GM12891 (cell line): ENCODE measurements around the gene MOCS3.

Experiments used
- DNase-seq: peaks from one replicate; pipeline ENCODE4 v3.0.0; 2011; ENCODE audit warnings: low spot score; ENCODE audit not compliant: insufficient read length
- FAIRE-seq: peaks from 2 replicates; lab custom pipeline; 2011; peaks lifted over from hg19 to GRCh38; lab: Jason Lieb, UNC
- PAX5 ChIP-seq: IDR thresholded peaks from 2 replicates; pipeline ENCODE4 v1.6.1; 2011; ENCODE audit warnings: low read length, moderate library complexity, mild to moderate bottlenecking; ENCODE audit not compliant: insufficient read depth, severe bottlenecking
- POLR2A ChIP-seq: IDR thresholded peaks from 2 replicates; pipeline ENCODE4 v1.6.1; 2011; ENCODE audit warnings: low read depth, low read length, control low read depth
- POLR2AphosphoS5 ChIP-seq: IDR thresholded peaks from 2 replicates; pipeline ENCODE4 v1.6.1; 2011; ENCODE audit warnings: low read depth, low read length, control low read depth
- POU2F2 ChIP-seq: IDR thresholded peaks from 2 replicates; pipeline ENCODE4 v1.6.1; 2011; ENCODE audit warnings: low read depth, mild to moderate bottlenecking, control low read depth, low read length, moderate library complexity
- SPI1 ChIP-seq: IDR thresholded peaks from 2 replicates; pipeline ENCODE4 v1.6.1; 2011; ENCODE audit warnings: low read depth, low read length, control low read depth
- TAF1 ChIP-seq: IDR thresholded peaks from 2 replicates; pipeline ENCODE4 v1.6.1; 2011; ENCODE audit warnings: low read depth, low read length, control low read depth

The MOCS3 gene

GRCh38 chr20:50930976-50931305 lies 27.7 kb upstream of the MOCS3 start:
- no peak for FAIRE-seq
- no peak for TF ChIP-seq POLR2AphosphoS5
- TF ChIP-seq TAF1 = no peak
- no peak for TF ChIP-seq PAX5
- TF ChIP-seq SPI1 = no peak
- no peak for TF ChIP-seq POU2F2
- no peak for TF ChIP-seq POLR2A
- DNase-seq = peak; percentile 25

DNA sequence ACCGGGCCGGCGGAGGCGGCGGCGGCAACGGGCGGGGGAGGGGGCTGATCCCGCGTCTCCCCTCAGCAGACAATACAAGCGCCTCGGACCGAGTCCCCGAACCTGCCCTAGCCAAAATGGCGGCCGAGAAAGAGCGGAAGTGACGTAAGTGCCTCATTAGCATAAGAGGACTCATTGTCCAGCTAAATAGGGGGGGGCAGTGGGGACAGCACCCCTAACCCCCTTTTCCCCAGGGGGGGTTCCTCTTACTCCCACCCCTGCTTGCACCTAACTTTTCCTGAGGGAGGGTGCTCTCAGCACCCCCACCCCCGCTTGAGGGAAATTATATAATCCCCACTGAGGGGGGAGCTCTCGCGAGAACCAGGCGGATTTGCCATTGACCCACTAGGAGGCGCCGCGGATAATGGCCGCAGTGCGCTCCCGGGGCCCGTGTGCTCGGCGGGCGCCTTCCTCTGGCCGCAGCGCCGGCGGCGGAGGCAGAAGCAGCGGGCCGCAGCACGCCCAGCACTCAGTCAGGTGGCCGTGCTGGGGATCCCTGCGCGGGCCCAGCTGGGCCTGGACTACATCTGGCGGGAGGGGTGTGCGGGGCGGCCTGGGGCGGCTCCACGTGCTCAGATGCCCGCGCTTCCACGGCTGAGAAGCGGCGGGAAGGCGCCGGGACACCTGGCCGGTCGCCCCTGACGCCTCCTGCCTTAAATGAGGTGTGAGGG lies 27.2 kb upstream of the MOCS3 start, which contains the start of gene ADNP:
ADNP (minus strand) TSS at position 132 of the 710 bp plus-strand sequence. CDS start 27,441 bp downstream, outside the sequence.
- TF ChIP-seq TAF1 (peak; percentile 97), POLR2AphosphoS5 (peak; percentile 88), PAX5 (peak; percentile 90), POU2F2 (peak; percentile 97; the same call in 1 of the 2 replicates), SPI1 (peak; percentile 70), POLR2A (peak; percentile 87)
- DNase-seq (peak; percentile 56), FAIRE-seq (peak; percentile 40)

DNA sequence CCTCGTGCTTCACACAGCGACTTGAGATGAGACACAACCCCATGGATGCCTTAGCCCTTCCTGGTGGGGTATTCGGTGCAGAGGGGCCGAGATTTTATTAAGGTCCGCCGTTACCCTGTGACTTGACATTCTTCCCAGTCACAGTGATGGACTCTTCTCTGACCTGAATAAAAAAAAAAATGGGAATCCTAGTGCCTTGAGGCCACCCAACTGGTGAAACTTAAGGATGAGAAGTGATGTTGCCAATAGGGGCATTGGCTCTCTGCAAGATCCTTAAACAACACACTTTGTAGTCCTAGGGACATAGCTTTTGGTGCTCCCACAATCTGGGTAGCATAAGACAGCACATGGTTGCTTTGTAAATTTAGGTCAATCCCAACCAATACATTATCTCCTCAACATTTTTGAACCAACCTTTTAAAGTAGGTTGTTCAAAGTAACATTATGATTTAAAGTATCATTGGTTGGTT lies 26.6 kb upstream of the MOCS3 start:
- no peak for DNase-seq
- TF ChIP-seq POLR2A = no peak
- TF ChIP-seq SPI1 = no peak
- no peak for TF ChIP-seq POU2F2
- TF ChIP-seq POLR2AphosphoS5 = no peak
- no peak for TF ChIP-seq TAF1
- no peak for TF ChIP-seq PAX5
- no peak for FAIRE-seq

- no peak for FAIRE-seq
- DNase-seq = no peak
- TF ChIP-seq POU2F2 = no peak
- no peak for TF ChIP-seq POLR2AphosphoS5
- TF ChIP-seq PAX5 = no peak
- TF ChIP-seq SPI1 = no peak
- no peak for TF ChIP-seq POLR2A
- TF ChIP-seq TAF1 = no peak
These were observed 25.8 kb upstream of the MOCS3 start for GRCh38 chr20:50932691-50933280.

DNA sequence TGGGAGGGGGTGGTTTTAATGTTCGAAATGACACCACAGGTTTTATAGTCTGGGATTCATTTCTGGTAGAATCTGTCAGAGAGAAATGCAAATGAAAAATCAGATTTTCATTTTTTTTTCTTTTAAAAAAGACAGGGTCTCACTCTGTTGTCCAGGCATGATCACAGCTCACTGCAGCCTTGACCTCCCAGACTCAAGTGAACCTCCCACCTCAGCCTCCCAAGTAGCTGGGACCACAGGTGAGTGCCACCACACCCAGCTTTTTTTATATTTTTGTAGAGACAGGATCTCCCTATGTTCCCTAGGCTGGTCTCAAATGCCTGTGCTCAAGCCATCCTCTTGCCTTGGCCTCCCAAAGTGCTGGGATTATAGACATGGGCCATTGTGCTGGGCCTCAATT lies 25.0 kb upstream of the MOCS3 start:
- DNase-seq (no peak), FAIRE-seq (no peak)
- TF ChIP-seq POLR2AphosphoS5 (no peak), SPI1 (no peak), POLR2A (no peak)

GRCh38 chr20:50943069-50943468 lies 15.5 kb upstream of the MOCS3 start:
- FAIRE-seq (no peak), DNase-seq (no peak)
- TF ChIP-seq POLR2A (no peak), TAF1 (no peak), POU2F2 (no peak), POLR2AphosphoS5 (no peak), PAX5 (no peak), SPI1 (no peak)

DNA sequence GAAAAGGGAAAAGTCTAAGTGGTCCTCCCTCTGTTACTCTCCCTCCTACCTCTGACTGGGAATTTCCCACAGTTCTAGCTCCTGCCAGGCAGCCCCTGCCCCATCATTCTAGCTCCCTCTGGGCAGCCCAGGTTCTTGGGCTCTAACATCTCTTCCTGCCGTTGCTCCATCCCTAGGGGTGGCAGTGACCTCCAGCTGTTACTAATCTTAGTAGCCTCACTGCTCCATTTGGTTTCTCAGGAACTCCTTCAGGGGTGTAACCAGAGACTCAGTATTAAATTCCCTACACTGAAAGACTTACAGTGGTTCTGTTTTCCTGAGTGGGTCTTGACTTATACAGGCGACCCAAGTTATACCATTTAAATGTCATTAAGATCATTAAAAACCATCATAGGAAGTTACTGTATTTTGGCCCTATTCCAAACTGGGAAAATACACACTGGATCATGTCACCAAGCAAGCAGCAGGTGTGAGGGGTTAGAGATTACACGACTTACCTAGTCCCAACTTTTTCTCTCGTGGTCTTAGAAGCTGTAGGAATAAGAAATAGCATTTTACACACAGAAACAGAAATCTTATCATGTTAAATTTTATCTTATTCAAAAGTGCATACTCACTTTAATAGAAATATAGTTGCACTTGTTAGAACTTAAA lies 10.4 kb upstream of the MOCS3 start:
- TF ChIP-seq POU2F2 (no peak), TAF1 (no peak), POLR2AphosphoS5 (no peak), PAX5 (no peak), SPI1 (no peak), POLR2A (no peak)
- FAIRE-seq (no peak), DNase-seq (no peak)

GRCh38 chr20:50953196-50953595 lies 5.4 kb upstream of the MOCS3 start:
- no peak for FAIRE-seq
- no peak for DNase-seq
- TF ChIP-seq TAF1 = no peak
- TF ChIP-seq POLR2AphosphoS5 = no peak
- no peak for TF ChIP-seq POLR2A
- no peak for TF ChIP-seq PAX5
- TF ChIP-seq POU2F2 = no peak
- no peak for TF ChIP-seq SPI1

DNA sequence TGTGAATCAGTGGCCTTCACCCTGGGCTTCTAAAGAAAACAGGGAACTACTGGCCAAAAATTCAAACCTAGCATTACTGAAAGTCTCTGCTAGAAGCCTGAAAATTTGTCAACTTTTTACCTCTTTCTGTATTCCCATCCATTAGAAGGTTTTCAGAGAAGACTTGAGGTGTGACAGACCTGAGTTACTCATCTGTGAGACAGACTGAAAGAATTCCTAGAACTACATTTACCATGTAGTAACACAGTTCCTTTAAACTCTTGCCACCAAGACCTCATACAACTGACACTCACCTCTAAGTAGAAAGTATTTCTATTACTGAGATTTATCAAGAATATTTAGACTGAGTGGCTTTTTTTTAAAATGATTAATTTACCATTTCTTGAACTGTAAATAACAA lies 4.8 kb upstream of the MOCS3 start:
- DNase-seq (no peak), FAIRE-seq (no peak)
- TF ChIP-seq POLR2A (no peak), POU2F2 (no peak), SPI1 (no peak), PAX5 (no peak), TAF1 (no peak), POLR2AphosphoS5 (no peak)

DNA sequence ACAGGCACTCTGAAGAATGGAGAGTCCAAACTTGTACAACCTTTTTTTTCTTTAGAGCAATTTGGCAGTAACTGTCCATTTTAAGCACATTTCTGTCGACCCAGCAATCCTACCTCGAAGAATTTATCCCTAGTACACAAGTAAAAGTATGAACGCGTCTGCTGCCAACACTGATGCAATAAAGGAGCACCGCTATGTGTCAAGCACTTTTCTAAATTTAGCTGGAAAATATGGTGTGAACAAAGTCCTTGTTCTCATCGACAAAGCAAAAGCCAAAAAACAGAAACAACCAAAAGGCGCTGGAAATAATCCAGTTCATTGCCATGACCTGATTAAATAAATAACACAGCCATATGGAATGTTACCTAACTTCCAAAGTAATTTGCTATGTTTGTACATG lies 1.3 kb upstream of the MOCS3 start:
- DNase-seq (no peak), FAIRE-seq (no peak)
- no peak for TF ChIP-seq POLR2AphosphoS5
- TF ChIP-seq PAX5 = no peak
- TF ChIP-seq POU2F2 = no peak
- TF ChIP-seq SPI1 = no peak
- TF ChIP-seq TAF1 = no peak
- no peak for TF ChIP-seq POLR2A
